Endothelial cell of umbilical vein (primary cell): ENCODE data around the gene TTC21A. TPM values are rescaled to one million over a fixed set of nuclear protein-coding genes. Genes with fewer than 3 reads are reported as not detected.
A peak's percentile ranks its signal among the peaks of the same experiment; 100 is the strongest.

Experiments
- BruUV-seq: library from RNA; stranded (reverse); fragments of 400-500 nt; replicated peaks from 2 replicates; lab custom pipeline; 2021; lab: Mats Ljungman, UMichigan
- CTCF ChIA-PET: fragments of 300-600, 350-600 bp; sonication (Branson Sonifier 250); formaldehyde crosslinking; loops from one replicate; lab custom pipeline; 2021; ENCODE audit warnings: antibody characterized with exemption, inconsistent platforms; lab: Charles Lee
- POLR2A ChIA-PET: fragments of 300-600, 350-600 bp; sonication (Branson Sonifier 250); formaldehyde crosslinking; loops from one replicate; lab custom pipeline; 2021; ENCODE audit warnings: antibody characterized with exemption, inconsistent platforms; lab: Charles Lee
- DNase-seq: peaks from one replicate; pipeline ENCODE4 v3.0.0-alpha.2; 2011; ENCODE audit warnings: low read depth, low spot score
- FAIRE-seq: peaks from 2 replicates; lab custom pipeline; 2011; peaks lifted over from hg19 to GRCh38; lab: Jason Lieb, UNC
- H2AFZ ChIP-seq: 2 replicates; pipeline ENCODE4 v1.6.0; 2012; ENCODE audit warnings: low read depth, low read length, control low read depth, inconsistent platforms
- H3K27ac ChIP-seq: 2 replicates; pipeline ENCODE4 v1.5.1; 2011; ENCODE audit warnings: low read depth, mild to moderate bottlenecking, control low read depth, low read length, moderate library complexity; ENCODE audit not compliant: insufficient read depth
- H3K27me3 ChIP-seq, 2 experiments: 2 replicates each; pipeline versions ENCODE4 v1.6.0 to v1.6.1; 2011; ENCODE audit warnings: low read length in 2 of 2, mixed read lengths in 1 of 2; ENCODE audit not compliant: control insufficient read depth in 2 of 2, insufficient read depth in 2 of 2
- H3K36me3 ChIP-seq, 2 experiments: 2 replicates in 1 of 2; 3 replicates in 1 of 2; pipeline ENCODE4 v1.5.1; 2011; ENCODE audit warnings: low read length in 2 of 2, mild to moderate bottlenecking in 1 of 2, moderate library complexity in 1 of 2; ENCODE audit not compliant: control insufficient read depth in 2 of 2, insufficient read depth in 2 of 2; ENCODE audit errors: extremely low read depth in 1 of 2
- H3K4me1 ChIP-seq: 3 replicates; pipeline ENCODE4 v1.5.1; 2011; ENCODE audit warnings: mild to moderate bottlenecking, low read length; ENCODE audit not compliant: control insufficient read depth, insufficient read depth; ENCODE audit errors: extremely low read depth
- H3K4me2 ChIP-seq: 2 replicates; pipeline ENCODE4 v1.6.1; 2011; ENCODE audit warnings: low read length, control low read depth, mixed read lengths; ENCODE audit not compliant: insufficient read depth
- H3K4me3 ChIP-seq, 3 experiments: fragments of 200-600 bp in 1 of 3; sonication (generic), shearing (Covaris generic) in 1 of 3; replicated peaks in 1 of 3; 2 replicates each; pipeline ENCODE4 v1.5.1; 2011 to 2016; ENCODE audit warnings: control low read depth in 3 of 3, low read length in 3 of 3, mild to moderate bottlenecking in 2 of 3, inconsistent platforms in 1 of 3, low read depth in 1 of 3, moderate library complexity in 1 of 3; ENCODE audit not compliant: insufficient read depth in 1 of 3
- H3K79me2 ChIP-seq: 2 replicates; pipeline ENCODE4 v1.6.0; 2012; ENCODE audit warnings: low read length, inconsistent platforms; ENCODE audit not compliant: control insufficient read depth, insufficient read depth
- H3K9ac ChIP-seq: replicated peaks from 2 replicates; pipeline ENCODE3; 2011; ENCODE audit warnings: low read length, control low read depth; ENCODE audit not compliant: insufficient read depth; ENCODE audit errors: extremely low read depth
- H3K9me1 ChIP-seq: replicated peaks from 3 replicates; pipeline ENCODE4 v1.6.0; 2011; ENCODE audit warnings: mild to moderate bottlenecking, low read length; ENCODE audit not compliant: control insufficient read depth, insufficient read depth; ENCODE audit errors: extremely low read depth
- H3K9me3 ChIP-seq: replicated peaks from 2 replicates; pipeline ENCODE4 v1.5.1; 2012; ENCODE audit warnings: low read length, inconsistent platforms; ENCODE audit not compliant: control insufficient read depth, insufficient read depth
- H4K20me1 ChIP-seq: replicated peaks from 2 replicates; pipeline ENCODE3; 2011; ENCODE audit warnings: mild to moderate bottlenecking, low read length; ENCODE audit not compliant: control insufficient read depth, insufficient read depth; ENCODE audit errors: extremely low read depth
- CTCF ChIP-seq, 2 donors: IDR thresholded peaks; 1 replicate in 1 of 2; 2 replicates in 1 of 2; pipeline ENCODE4 v1.5.1; 2011; ENCODE audit warnings: low read length in 2 of 2, mild to moderate bottlenecking in 2 of 2, moderate library complexity in 2 of 2, control low read depth in 1 of 2, inconsistent platforms in 1 of 2, low read depth in 1 of 2; ENCODE audit not compliant: insufficient read depth in 1 of 2; ENCODE audit errors: extremely low read depth in 1 of 2
- FOS ChIP-seq: IDR thresholded peaks from 2 replicates; pipeline ENCODE4 v1.6.1; 2011; ENCODE audit warnings: mild to moderate bottlenecking, low read length, moderate library complexity, borderline replicate concordance; ENCODE audit not compliant: insufficient read depth
- JUN ChIP-seq: IDR thresholded peaks from 2 replicates; pipeline ENCODE4 v1.6.1; 2011; ENCODE audit warnings: borderline replicate concordance, low read depth; ENCODE audit not compliant: insufficient read length, insufficient read depth
- dilution Hi-C: fragments of 300-500 bp; cut with MboI; formaldehyde crosslinking; loops from one replicate; pipeline ENCODE4 v1.15.0; 2019; ENCODE audit warnings: low sequenced_read_pairs; ENCODE audit not compliant: extremely low pct_ligation_motif_present
- intact Hi-C: fragments of 100-400 bp; cut with micrococcal nuclease; formaldehyde crosslinking; loops from one replicate; pipeline ENCODE4 v1.10.0; 2022
- polyA plus RNA-seq, 4 experiments: library from polyadenylated mRNA; depleted of rRNA in 3 of 4; stranded (reverse) in 3 of 4; unstranded in 1 of 4; fragments of >200 nt; gene quantifications; 2 replicates each; pipeline versions ENCODE4 v1.2.1 to v1.2.3, GENCODE V29; 2011 to 2012; ENCODE audit warnings: missing spikeins in 1 of 4
- total RNA-seq: library from RNA; stranded (reverse); gene quantifications from 2 replicates; pipeline ENCODE4 v1.2.3, GENCODE V29; 2021

The TTC21A gene
- total and polyA plus RNA-seq, 2 donors (not counting 3 experiments of a cell fraction or from before 2014, with no cell fraction given) = 4.7 to 7.8 TPM

- no peaks in the 10 kb centered on the region for H3K9me3 ChIP-seq
- CTCF ChIA-PET = interaction anchor here (0.7 to 4.2 kb wide), 11 partner anchors 11 to 211 kb away, joined by 3 to 36 read pairs (median 4); no protein-coding TSS in a partner anchor
- FAIRE-seq (no peak), DNase-seq (peak; percentile 80)
- dilution Hi-C loops = no loop called here
- TF ChIP-seq FOS = peak; percentile 30
- TF ChIP-seq JUN = peak; percentile 41
- TF ChIP-seq CTCF (IDR thresholded peaks at IDR 0.05; ENCODE audit: extremely low read depth in 1 of 2, insufficient read depth in 1 of 2, low read depth in 1 of 2, low read length in 2 of 2) = no peak
- no peak overlapping the region for H3K4me3 ChIP-seq
- intact Hi-C loops = loop anchor here (1.0 kb wide), 2 partner anchors 10 to 60 kb away; partner anchors contain the start of genes GORASP1 and TTC21A
- H3K9ac ChIP-seq = peak overlapping the region; percentile 5
- POLR2A ChIA-PET = interaction anchor here (0.8 to 2.1 kb wide), 3 partner anchors 10 to 16 kb away, joined by 3 to 7 read pairs (median 6); no protein-coding TSS in a partner anchor
- no peak overlapping the region for H2AFZ ChIP-seq
- no peaks in the 10 kb centered on the region for H4K20me1 ChIP-seq
- BruUV-seq = no TSS peak
- H3K4me1 ChIP-seq = peaks cover 29% of the 10 kb centered on the region
- no peaks in the 10 kb centered on the region for H3K27me3 ChIP-seq
- H3K27ac ChIP-seq = peak overlapping the region; percentile 79
- H3K4me2 ChIP-seq = peak overlapping the region; percentile 9
- no peaks in the 10 kb centered on the region for H3K9me1 ChIP-seq
- no peaks in the 10 kb centered on the region for H3K36me3 ChIP-seq
- no peaks in the 10 kb centered on the region for H3K79me2 ChIP-seq
Measured at GRCh38 chr3:39166932-39167532, 59.6 kb downstream of the TTC21A start.
